ENCODE measurements around the gene SMIM7.
A peak's percentile ranks its signal among the peaks of the same experiment; 100 is the strongest.
"Not testable (repeated sequence)": the region's sequence is repeated elsewhere in the genome, so short reads cannot be mapped to it uniquely, and the experiment has no call there.

The SMIM7 gene

GRCh38 chr19:16654140-16654539, 5.8 kb downstream of the SMIM7 start:
- no peak for DNase-seq

GRCh38 chr19:16652854-16653253, 7.1 kb downstream of the SMIM7 start:
- DNase-seq = no peak

- DNase-seq = not testable (repeated sequence)
Measured at GRCh38 chr19:16651421-16652188, 8.3 kb downstream of the SMIM7 start.

GRCh38 chr19:16650821-16651220, 9.1 kb downstream of the SMIM7 start:
- no peak for DNase-seq

- no peak for DNase-seq
Measured at GRCh38 chr19:16649734-16650133, 10.2 kb downstream of the SMIM7 start.

GRCh38 chr19:16645140-16645539, 14.8 kb downstream of the SMIM7 start:
- DNase-seq = no peak

GRCh38 chr19:16641695-16642094, 18.2 kb downstream of the SMIM7 start:
- DNase-seq = no peak

GRCh38 chr19:16640951-16641350, 19.0 kb downstream of the SMIM7 start:
- DNase-seq = no peak

- no peak for DNase-seq
Measured at GRCh38 chr19:16638666-16639065, 21.3 kb downstream of the SMIM7 start.

- DNase-seq = no peak
Measured at GRCh38 chr19:16637535-16637934, 22.4 kb downstream of the SMIM7 start.

GRCh38 chr19:16631465-16631864, 28.5 kb downstream of the SMIM7 start:
- no peak for DNase-seq

GRCh38 chr19:16628984-16629691, 30.8 kb downstream of the SMIM7 start:
- DNase-seq = peak; percentile 80

GRCh38 chr19:16628183-16628983, 31.6 kb downstream of the SMIM7 start, which contains the start of gene MED26:
MED26 (minus strand) TSS chr19:16628204; CDS start chr19:16627943, 261 bp downstream.
- peak; percentile 97 for DNase-seq

GRCh38 chr19:16627928-16628182, 32.1 kb downstream of the SMIM7 start:
- no peak for DNase-seq

- no peak for DNase-seq
Measured at GRCh38 chr19:16627193-16627927, 32.6 kb downstream of the SMIM7 start.

- DNase-seq = no peak
Measured at GRCh38 chr19:16626796-16627192, 33.1 kb downstream of the SMIM7 start.

GRCh38 chr19:16625163-16625958, 34.6 kb downstream of the SMIM7 start:
- no peak for DNase-seq

- DNase-seq = no peak
Measured at GRCh38 chr19:16624236-16624635, 35.7 kb downstream of the SMIM7 start.

- no peak for DNase-seq
Measured at GRCh38 chr19:16623576-16623975, 36.4 kb downstream of the SMIM7 start.

- DNase-seq = no peak
Measured at GRCh38 chr19:16623066-16623465, 36.9 kb downstream of the SMIM7 start.

- no peak for DNase-seq
Measured at GRCh38 chr19:16621165-16621800, 38.7 kb downstream of the SMIM7 start.

GRCh38 chr19:16620584-16620983, 39.4 kb downstream of the SMIM7 start:
- peak; percentile 5 for DNase-seq
